GM12864 (cell line): ENCODE measurements around the gene CHD3.
A peak's percentile ranks its signal among the peaks of the same experiment; 100 is the strongest.

Source experiments
- DNase-seq: peaks from one replicate; pipeline ENCODE4 v3.0.0-alpha.2; 2011; ENCODE audit warnings: low read depth
- H3K4me3 ChIP-seq: 2 replicates; pipeline ENCODE4 v1.5.1; 2011; ENCODE audit warnings: mild to moderate bottlenecking, low read depth, low read length, control low read depth
- CTCF ChIP-seq: IDR thresholded peaks from 2 replicates; pipeline ENCODE4 v1.5.1; 2011; ENCODE audit warnings: low read depth, mild to moderate bottlenecking, moderate library complexity, low read length, control low read depth, inconsistent platforms; ENCODE audit errors: missing control alignments

The CHD3 gene

GRCh38 chr17:7878234-7878633 is 10.4 kb upstream of the CHD3 start:
- no peak for DNase-seq
- no peak for TF ChIP-seq CTCF
- H3K4me3 ChIP-seq = no peak overlapping the region

- no peak overlapping the region for H3K4me3 ChIP-seq
- no peak for TF ChIP-seq CTCF
- no peak for DNase-seq
These were observed 8.3 kb upstream of the CHD3 start for GRCh38 chr17:7880076-7880868.

GRCh38 chr17:7881276-7882054 is 7.1 kb upstream of the CHD3 start:
- TF ChIP-seq CTCF = no peak

GRCh38 chr17:7882068-7882467 is 6.5 kb upstream of the CHD3 start:
- DNase-seq = no peak
- no peak overlapping the region for H3K4me3 ChIP-seq
- TF ChIP-seq CTCF = no peak

More at GRCh38 chr17:7881276-7882054, 7.1 kb upstream of the CHD3 start:
- no peak for DNase-seq
- no peak overlapping the region for H3K4me3 ChIP-seq

GRCh38 chr17:7882629-7883028 is 6.0 kb upstream of the CHD3 start:
- TF ChIP-seq CTCF = no peak

GRCh38 chr17:7883781-7884386 is 4.7 kb upstream of the CHD3 start:
- TF ChIP-seq CTCF = no peak
- peak overlapping the region; percentile 6; the same call in 1 of the 2 replicates for H3K4me3 ChIP-seq
- no peak for DNase-seq

More at GRCh38 chr17:7882629-7883028, 6.0 kb upstream of the CHD3 start:
- H3K4me3 ChIP-seq = no peak overlapping the region
- DNase-seq = no peak
